Vagina (tissue), 2 donors: ENCODE measurements around the gene BFSP2. TPM values are rescaled to one million over a fixed set of nuclear protein-coding genes. Genes with fewer than 3 reads are reported as not detected.

Source experiments
- DNase-seq, 2 donors: peaks; one replicate each; pipeline ENCODE4 v3.0.0-alpha.2; 2017; ENCODE audit errors: extremely low spot score in 2 of 2
- H3K27ac ChIP-seq: fragments of 200-600 bp; sonication (generic); one replicate; pipeline ENCODE4 v1.5.1; 2019
- H3K27me3 ChIP-seq: fragments of 200-600 bp; sonication (generic); one replicate; pipeline ENCODE4 v1.5.1; 2019
- H3K36me3 ChIP-seq, 2 donors: fragments of 200-600 bp; sonication (generic); one replicate each; pipeline ENCODE4 v1.5.1; 2017 to 2019
- H3K4me1 ChIP-seq: fragments of 200-600 bp; sonication (generic); one replicate; pipeline ENCODE4 v1.5.1; 2019
- H3K4me3 ChIP-seq, 2 donors: fragments of 200-600 bp; sonication (generic); 1 replicate in 1 of 2; 2 replicates in 1 of 2; pipeline ENCODE4 v1.5.1; 2016 to 2019
- H3K9me3 ChIP-seq: fragments of 200-600 bp; sonication (generic); one replicate; pipeline ENCODE4 v1.5.1; 2019
- CTCF ChIP-seq, 3 experiments: fragments of 450-650 bp in 2 of 3; fragments of 200-600 bp in 1 of 3; sonication (generic) in 1 of 3; IDR thresholded peaks; one replicate each; pipeline ENCODE4 v1.5.1; 2017 to 2019; ENCODE audit warnings: antibody characterized with exemption in 3 of 3, mild to moderate bottlenecking in 2 of 3, moderate library complexity in 2 of 3
- POLR2A ChIP-seq, 2 donors: fragments of 450-650 bp; IDR thresholded peaks; one replicate each; pipeline ENCODE4 v1.6.1; 2017; ENCODE audit warnings: antibody characterized with exemption in 2 of 2, mild to moderate bottlenecking in 2 of 2, moderate library complexity in 2 of 2
- POLR2AphosphoS5 ChIP-seq, 2 donors: sonication (generic); formaldehyde crosslinking; IDR thresholded peaks; one replicate each; pipeline ENCODE4 v1.9.0; 2017; ENCODE audit warnings: antibody characterized with exemption in 2 of 2, mild to moderate bottlenecking in 2 of 2, low read depth in 1 of 2; ENCODE audit not compliant: insufficient read depth in 1 of 2
- intact Hi-C: fragments of 100-400 bp; cut with DNase I; formaldehyde crosslinking; loops from one replicate; pipeline ENCODE4 v1.15.1; 2023
- total RNA-seq: library from RNA; depleted of rRNA; stranded (reverse); fragments of >200 nt; gene quantifications from one replicate; pipeline ENCODE4 v1.2.3, GENCODE V29; 2016

BFSP2 gene
- total RNA-seq, 1 donor from 2014 or later, result not detected

DNA sequence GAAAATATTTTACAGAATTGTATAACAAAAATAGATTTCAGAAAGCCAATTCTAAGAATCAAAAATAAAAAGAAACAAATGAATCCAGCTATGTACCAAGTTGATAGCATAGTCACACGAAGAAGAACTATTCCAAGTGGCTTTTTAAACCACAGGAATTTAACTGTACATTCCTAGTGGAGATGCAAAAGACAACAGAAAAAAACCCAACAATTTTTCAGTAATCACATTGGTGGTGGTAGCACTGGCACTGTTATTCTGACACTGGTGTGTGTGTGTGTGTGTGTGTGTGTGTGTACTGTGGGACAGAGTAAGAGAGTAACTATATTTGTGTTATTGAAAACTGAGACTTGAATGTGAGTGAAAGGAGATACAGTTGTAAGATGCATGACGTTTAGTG is 9.1 kb downstream of the BFSP2 start:
- Histone ChIP-seq H3K27me3 (no peaks in the 10 kb centered on the region), H3K27ac (no peak overlapping the region), H3K4me1 (peaks cover 4% of the 10 kb centered on the region), H3K36me3 (no peaks in the 10 kb centered on the region), H3K4me3 (no peak overlapping the region), H3K9me3 (no peaks in the 10 kb centered on the region)
- no peak for DNase-seq
- no peak for TF ChIP-seq POLR2A (IDR thresholded peaks at IDR 0.05)
- TF ChIP-seq CTCF (IDR thresholded peaks at IDR 0.05), result no peak
- TF ChIP-seq POLR2AphosphoS5 (IDR thresholded peaks at IDR 0.05; ENCODE audit: insufficient read depth in 1 of 2, low read depth in 1 of 2), result no peak
- intact Hi-C loops, result no loop called here

DNA sequence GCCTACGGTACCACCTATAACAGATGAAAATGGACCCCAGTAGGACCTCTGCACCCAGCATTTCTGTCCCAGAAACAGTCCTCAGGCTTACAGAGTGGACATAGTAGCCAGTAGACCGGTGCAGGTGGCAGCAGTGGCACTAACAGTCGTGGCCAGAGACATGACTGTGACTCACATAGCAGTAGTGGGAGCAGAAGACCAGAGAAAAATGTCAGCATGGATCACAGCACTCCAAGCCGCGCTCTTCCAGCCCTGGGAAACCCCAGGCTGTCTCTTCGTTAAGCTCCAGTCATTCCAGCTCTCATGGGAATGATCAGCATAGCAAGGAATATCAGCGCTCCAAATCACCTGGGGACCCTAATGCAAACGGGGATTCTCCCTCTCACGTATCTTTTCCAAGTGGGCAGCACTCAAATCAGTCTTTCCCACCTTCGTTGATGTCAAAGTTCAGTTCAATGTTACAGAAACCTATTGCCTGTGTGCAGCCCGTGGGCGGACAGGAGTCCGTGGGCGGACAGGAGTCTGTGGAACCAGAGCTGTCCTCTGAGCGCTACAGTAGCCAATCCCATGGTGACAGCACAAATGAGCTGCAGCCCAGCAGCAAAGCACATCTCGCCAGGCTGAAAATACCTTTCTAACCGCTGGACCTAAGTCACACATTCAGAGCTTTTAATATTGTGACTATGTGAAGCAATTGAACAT is 10.5 kb downstream of the BFSP2 start:
- DNase-seq, result no peak
- intact Hi-C loops, result no loop called here
- no peaks in the 10 kb centered on the region for H3K27me3 ChIP-seq
- H3K27ac ChIP-seq, result no peak overlapping the region
- no peak for TF ChIP-seq POLR2AphosphoS5 (IDR thresholded peaks at IDR 0.05; ENCODE audit: insufficient read depth in 1 of 2, low read depth in 1 of 2)
- H3K36me3 ChIP-seq, result no peaks in the 10 kb centered on the region
- H3K4me3 ChIP-seq, result no peak overlapping the region
- no peaks in the 10 kb centered on the region for H3K9me3 ChIP-seq
- peaks cover 4% of the 10 kb centered on the region for H3K4me1 ChIP-seq

DNA sequence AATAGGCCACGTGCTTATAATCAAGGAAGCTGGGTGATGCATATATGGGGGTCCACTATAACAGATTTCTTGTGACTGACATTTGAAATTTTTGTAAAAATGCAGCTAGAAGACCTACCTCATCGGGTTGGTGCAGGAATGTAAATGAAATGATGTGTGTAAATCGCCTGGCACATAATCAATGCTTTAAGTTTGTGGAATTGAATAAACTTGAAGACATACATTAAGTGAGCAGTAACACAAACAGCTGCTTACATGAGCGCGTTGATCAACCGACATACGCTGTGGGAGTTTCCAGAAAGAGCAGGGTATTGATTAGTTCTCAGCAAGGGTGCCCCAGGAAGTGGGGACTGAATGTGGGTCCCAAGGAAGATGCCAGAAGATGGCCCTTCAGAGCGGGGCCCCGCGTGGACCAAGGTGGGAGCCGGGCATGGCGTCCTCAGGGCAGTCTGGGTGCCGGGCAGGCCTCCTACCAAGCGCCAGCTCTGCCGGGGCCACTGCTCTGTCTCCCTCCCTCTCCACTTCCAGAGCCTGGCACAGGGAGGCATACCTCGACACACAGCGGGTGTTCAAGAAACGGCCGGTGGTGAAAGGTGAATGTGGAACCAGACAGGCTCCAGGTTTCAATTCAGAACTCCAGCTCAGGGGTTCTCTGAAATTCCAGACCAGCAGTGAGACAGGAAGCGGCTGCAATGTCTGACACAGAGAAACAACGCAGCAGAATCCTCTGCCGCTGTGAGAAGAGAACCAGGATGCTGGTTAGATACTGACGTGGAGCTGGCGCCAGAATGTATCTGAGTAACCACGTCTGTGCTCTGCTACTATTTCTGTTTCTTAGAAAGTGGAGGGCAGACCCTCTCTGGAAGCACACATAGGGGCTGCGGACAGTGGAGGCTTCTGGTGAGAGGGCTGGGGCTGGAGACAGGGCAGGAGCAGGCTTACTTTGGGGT is 12.6 kb downstream of the BFSP2 start:
- intact Hi-C loops, result no loop called here
- Histone ChIP-seq H3K4me1 (peaks cover 4% of the 10 kb centered on the region), H3K27ac (no peak overlapping the region), H3K4me3 (peak overlapping the region in 1 of 2 donors; percentile 33), H3K36me3 (no peaks in the 10 kb centered on the region), H3K27me3 (no peaks in the 10 kb centered on the region), H3K9me3 (no peaks in the 10 kb centered on the region)
- no peak for TF ChIP-seq POLR2A (IDR thresholded peaks at IDR 0.05)
- TF ChIP-seq CTCF (IDR thresholded peaks at IDR 0.05), result no peak
- TF ChIP-seq POLR2AphosphoS5 (IDR thresholded peaks at IDR 0.05; ENCODE audit: insufficient read depth in 1 of 2, low read depth in 1 of 2), result no peak
- DNase-seq, result peak in 1 of 2 donors; percentile 58

DNA sequence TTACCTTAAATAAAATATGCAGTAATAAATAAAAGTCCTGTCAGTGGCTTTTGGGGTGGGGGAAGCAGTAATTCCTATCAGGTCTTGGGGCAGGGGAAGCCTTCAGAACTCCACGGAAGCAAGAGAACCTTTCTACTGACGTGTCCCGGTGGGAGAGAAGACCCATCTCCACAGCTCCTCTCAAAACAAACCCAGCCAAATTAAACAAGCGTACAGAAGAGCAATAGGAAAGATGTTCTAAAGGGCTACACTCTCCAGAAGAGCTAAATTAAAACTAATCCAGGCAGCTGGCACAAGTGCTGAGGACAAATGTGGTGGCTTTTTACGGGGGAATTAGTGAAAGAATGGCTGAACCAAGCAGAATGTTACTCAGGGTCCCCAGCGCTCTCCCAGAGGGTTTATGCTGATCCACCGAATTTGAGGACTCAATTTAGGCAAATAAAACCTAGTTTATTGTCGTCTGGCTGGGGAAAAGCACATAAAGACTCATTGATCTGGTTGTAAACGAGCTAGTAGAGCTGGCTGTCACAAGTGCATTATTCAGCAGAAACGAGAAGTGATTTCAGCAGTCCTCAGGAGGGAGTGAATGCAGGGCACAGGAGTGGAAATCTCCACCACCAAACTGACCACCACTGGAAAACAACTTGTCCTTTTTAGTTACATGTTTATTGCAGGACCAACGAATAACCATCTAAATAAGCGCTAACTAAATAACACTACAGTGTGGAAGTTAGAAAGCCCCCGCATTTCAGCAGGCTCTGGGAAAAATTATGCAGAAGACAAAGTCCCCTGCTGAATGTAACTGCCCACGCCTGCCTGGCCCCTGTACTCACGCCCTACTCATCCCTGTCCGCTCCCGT is 13.5 kb downstream of the BFSP2 start:
- TF ChIP-seq CTCF (IDR thresholded peaks at IDR 0.05), result no peak
- no peak for TF ChIP-seq POLR2AphosphoS5 (IDR thresholded peaks at IDR 0.05; ENCODE audit: insufficient read depth in 1 of 2, low read depth in 1 of 2)
- no peak for TF ChIP-seq POLR2A (IDR thresholded peaks at IDR 0.05)
- no peak for DNase-seq
- Histone ChIP-seq H3K9me3 (no peaks in the 10 kb centered on the region), H3K27ac (no peak overlapping the region), H3K36me3 (no peaks in the 10 kb centered on the region), H3K4me3 (peak overlapping the region; percentile 1 to 33), H3K27me3 (no peaks in the 10 kb centered on the region), H3K4me1 (peaks cover 4% of the 10 kb centered on the region)
- intact Hi-C loops, result no loop called here

DNA sequence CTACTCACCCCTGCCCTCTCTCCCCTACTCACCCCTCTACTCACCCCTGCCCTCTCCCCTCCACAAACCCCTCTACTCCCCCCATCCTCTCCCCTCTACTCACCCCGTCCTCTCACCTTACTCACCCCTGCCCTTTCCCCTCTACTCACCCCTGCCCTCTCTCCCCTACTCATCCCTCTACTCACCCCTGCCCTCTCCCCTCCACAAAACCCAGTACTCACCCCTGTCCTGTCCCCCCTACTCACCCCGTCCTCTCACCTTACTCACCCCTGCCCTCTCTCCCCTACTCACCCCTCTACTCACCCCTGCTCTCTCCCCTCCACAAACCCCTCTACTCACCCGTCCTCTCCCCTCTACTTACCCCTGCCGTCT is 14.2 kb downstream of the BFSP2 start:
- Histone ChIP-seq H3K4me3 (no peak overlapping the region), H3K27me3 (no peaks in the 10 kb centered on the region), H3K4me1 (peaks cover 4% of the 10 kb centered on the region), H3K9me3 (no peaks in the 10 kb centered on the region), H3K36me3 (no peaks in the 10 kb centered on the region), H3K27ac (no peak overlapping the region)
- intact Hi-C loops, result no loop called here
- TF ChIP-seq CTCF (IDR thresholded peaks at IDR 0.05) (no peak), POLR2A (IDR thresholded peaks at IDR 0.05) (no peak), POLR2AphosphoS5 (IDR thresholded peaks at IDR 0.05; ENCODE audit: insufficient read depth in 1 of 2, low read depth in 1 of 2) (no peak)
- DNase-seq, result peak in 1 of 2 donors; percentile 81
